GM10266 (cell line): Measurements from ENCODE around the gene HOXD9.
A peak's percentile ranks its signal among the peaks of the same experiment; 100 is the strongest.

Experiments used
- DNase-seq: peaks from one replicate; pipeline ENCODE4 v3.0.0; 2012; ENCODE audit errors: extremely low spot score
- CTCF ChIP-seq: IDR thresholded peaks from 2 replicates; pipeline ENCODE4 v1.5.1; 2012; ENCODE audit warnings: mild to moderate bottlenecking, low read depth; ENCODE audit not compliant: control insufficient read depth, insufficient read depth; ENCODE audit errors: missing control alignments

The HOXD9 gene

DNA sequence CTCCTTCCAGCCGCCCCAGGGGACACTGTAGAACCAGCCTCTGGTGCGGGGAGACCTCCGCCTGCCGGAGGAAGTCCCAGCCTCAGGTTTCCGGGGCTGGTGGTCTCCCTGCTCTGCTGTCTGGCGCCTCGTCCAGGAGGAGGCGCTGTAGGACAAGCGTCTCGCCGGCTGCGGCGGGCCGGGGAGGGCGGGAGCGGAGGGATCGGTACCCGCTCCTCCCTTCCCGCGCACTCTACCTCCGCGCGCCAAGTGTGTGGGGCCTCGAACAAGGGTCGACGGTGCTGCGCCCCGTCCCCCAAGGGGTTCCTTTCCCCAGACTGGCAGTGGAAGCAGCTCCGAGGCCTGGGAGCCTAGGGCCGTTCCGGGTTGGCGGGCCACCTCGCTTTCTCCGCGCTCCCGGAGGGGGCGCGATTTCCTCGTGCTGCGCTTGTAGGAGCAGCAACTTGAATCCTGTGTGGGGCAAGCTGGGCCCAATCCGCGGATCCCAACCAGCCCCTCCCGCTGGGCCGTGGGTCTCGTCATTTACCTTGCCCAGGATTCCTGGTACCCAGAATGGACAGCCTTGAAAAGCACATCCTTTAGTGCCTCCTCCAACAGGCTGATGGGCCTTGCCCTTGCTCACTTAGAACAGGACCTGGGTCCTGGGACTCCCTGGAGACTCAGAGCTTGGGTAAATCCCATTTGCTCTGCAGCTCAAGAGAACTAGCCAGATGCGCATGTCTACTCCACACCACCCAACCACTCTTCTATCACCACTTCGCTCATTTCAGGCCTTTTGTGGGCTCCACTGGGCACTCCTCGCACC lies 18.2 kb downstream of the HOXD9 start:
- DNase-seq: peak; percentile 94
- TF ChIP-seq CTCF: peak; percentile 96

DNA sequence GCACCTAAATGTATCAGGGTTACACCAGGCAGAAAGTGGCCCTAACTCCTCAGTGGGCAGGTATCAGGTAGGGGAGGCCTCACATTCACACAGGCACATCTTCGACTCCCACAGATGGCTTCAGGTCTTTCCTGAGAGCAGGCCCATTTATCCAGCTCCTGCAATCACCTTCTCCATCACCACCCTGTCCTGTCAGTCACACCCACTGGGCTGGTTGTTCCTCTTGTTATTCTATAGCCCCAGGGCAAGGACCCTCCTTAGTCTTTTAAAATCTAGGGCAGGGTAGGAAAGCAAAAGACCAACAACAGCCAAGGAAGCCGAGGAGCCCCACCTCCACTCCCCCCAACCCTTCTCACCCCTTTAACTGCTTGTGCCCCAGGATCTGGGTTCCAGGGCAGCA lies 19.8 kb downstream of the HOXD9 start:
- no peak for DNase-seq

GRCh38 chr2:176145085-176145969 lies 22.8 kb downstream of the HOXD9 start:
- TF ChIP-seq CTCF: no peak
- no peak for DNase-seq

More for the DNA sequence above, 19.8 kb downstream of the HOXD9 start:
- TF ChIP-seq CTCF: no peak

GRCh38 chr2:176146101-176146500 lies 23.6 kb downstream of the HOXD9 start:
- DNase-seq: no peak

DNA sequence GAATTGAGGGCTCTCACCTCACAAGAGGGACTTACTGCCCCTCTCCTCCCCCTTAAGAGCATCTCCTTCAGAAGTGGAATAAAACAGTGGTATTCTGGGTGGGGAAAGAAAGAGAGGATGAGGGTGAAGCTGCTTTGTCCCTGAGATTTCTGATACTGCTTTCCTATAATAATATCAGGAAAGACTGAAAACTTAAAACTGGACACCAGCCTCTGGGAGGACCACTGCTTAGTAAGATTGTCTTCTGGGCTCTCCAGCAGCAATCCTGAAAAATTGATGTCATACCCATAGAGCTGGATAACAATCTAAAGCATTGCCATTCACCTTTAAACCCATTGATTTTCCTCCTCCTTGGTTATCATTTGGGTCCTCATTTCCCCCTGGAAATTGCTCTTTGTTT lies 24.1 kb downstream of the HOXD9 start:
- no peak for TF ChIP-seq CTCF
- no peak for DNase-seq

More at GRCh38 chr2:176146101-176146500, 23.6 kb downstream of the HOXD9 start:
- TF ChIP-seq CTCF: no peak

DNA sequence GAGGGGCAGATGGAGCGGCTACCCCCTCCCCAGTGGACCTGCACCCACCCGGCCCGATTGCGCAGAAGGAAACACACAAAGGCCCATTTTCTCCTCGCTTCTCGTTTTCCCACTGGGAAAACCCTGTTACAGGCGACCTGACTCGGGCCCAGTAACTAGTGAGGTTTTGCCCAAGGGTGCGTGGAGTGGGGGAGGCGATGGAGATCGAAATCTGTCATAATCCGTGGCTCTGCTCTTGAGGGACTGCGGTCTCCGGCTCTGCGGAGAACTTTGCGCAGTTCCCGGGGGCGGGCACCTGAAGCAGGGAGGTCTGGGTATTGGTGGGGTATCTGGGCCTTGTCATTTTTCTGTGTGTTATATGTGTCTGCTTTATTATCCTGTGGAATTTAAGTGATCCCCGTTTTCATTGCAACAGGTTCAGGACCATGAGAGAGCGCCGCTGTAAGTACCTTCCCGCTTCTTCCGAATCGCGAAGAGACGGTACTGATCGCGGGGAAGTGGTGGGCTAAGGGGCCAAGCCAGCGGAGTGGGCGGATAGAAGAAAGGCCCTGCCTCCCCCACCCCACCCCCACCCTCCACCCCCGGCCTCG lies 24.8 kb downstream of the HOXD9 start:
- TF ChIP-seq CTCF: no peak
- DNase-seq: no peak
